H9 (cell line): ENCODE results near the gene RB1. TPM values are rescaled to one million over a fixed set of nuclear protein-coding genes. Genes with fewer than 3 reads are reported as not detected.

Source experiments
- DNase-seq: peaks from one replicate; pipeline ENCODE4 v3.0.0-alpha.2; 2017
- H2AFZ ChIP-seq: one replicate; pipeline ENCODE4 v1.6.1; 2013; ENCODE audit warnings: mild to moderate bottlenecking, low read length, control low read depth, moderate library complexity
- H2AK5ac ChIP-seq: 2 replicates; pipeline ENCODE4 v1.6.1; 2013; ENCODE audit warnings: low read length, control low read depth, mixed read lengths; ENCODE audit not compliant: insufficient read length
- H2BK120ac ChIP-seq: one replicate; pipeline ENCODE4 v1.6.1; 2013; ENCODE audit warnings: low read depth, mild to moderate bottlenecking, low read length, control low read depth, inconsistent platforms; ENCODE audit not compliant: poor library complexity, severe bottlenecking
- H2BK12ac ChIP-seq: 2 replicates; pipeline ENCODE4 v1.6.1; 2013; ENCODE audit warnings: low read length, control low read depth, mixed read lengths, low read depth; ENCODE audit not compliant: insufficient read length
- H2BK15ac ChIP-seq: 2 replicates; pipeline ENCODE4 v1.6.1; 2013; ENCODE audit warnings: low read depth, low read length, control low read depth
- H2BK20ac ChIP-seq: one replicate; pipeline ENCODE4 v1.6.1; 2013; ENCODE audit warnings: low read depth, mild to moderate bottlenecking, low read length, control low read depth, inconsistent platforms; ENCODE audit not compliant: poor library complexity, severe bottlenecking
- H2BK5ac ChIP-seq: 2 replicates; pipeline ENCODE4 v1.6.1; 2013; ENCODE audit warnings: low read length, control low read depth, mixed read lengths; ENCODE audit not compliant: insufficient read length
- H3K14ac ChIP-seq: 2 replicates; pipeline ENCODE4 v1.6.1; 2013; ENCODE audit warnings: low read length, control low read depth; ENCODE audit not compliant: insufficient read depth
- H3K18ac ChIP-seq: 2 replicates; pipeline ENCODE4 v1.6.1; 2013; ENCODE audit warnings: low read depth, mild to moderate bottlenecking, mixed read lengths, low read length, control low read depth; ENCODE audit not compliant: insufficient read length
- H3K23ac ChIP-seq: 2 replicates; pipeline ENCODE4 v1.6.1; 2013; ENCODE audit warnings: low read length, control low read depth, mixed read lengths, low read depth; ENCODE audit not compliant: insufficient read length
- H3K23me2 ChIP-seq: 2 replicates; pipeline ENCODE4 v1.6.1; 2013; ENCODE audit warnings: low read depth, mild to moderate bottlenecking, mixed read lengths, low read length, control low read depth; ENCODE audit not compliant: insufficient read length, poor library complexity, severe bottlenecking
- H3K27ac ChIP-seq: 2 replicates; pipeline ENCODE4 v1.5.1; 2013; ENCODE audit warnings: low read length, control low read depth, mixed read lengths, low read depth; ENCODE audit not compliant: insufficient read length
- H3K27me3 ChIP-seq: 2 replicates; pipeline ENCODE4 v1.6.1; 2013; ENCODE audit warnings: low read length, control low read depth, inconsistent platforms; ENCODE audit not compliant: insufficient read depth
- H3K4ac ChIP-seq: 2 replicates; pipeline ENCODE4 v1.6.1; 2013; ENCODE audit warnings: low read depth, mild to moderate bottlenecking, control low read depth, inconsistent platforms, low read length, moderate library complexity
- H3K4me1 ChIP-seq: 2 replicates; pipeline ENCODE4 v1.6.1; 2013; ENCODE audit warnings: low read length, control low read depth, inconsistent platforms; ENCODE audit not compliant: insufficient read depth
- H3K4me2 ChIP-seq: 2 replicates; pipeline ENCODE4 v1.6.1; 2013; ENCODE audit warnings: low read length, control low read depth, mixed read lengths; ENCODE audit not compliant: insufficient read length, insufficient read depth
- H3K56ac ChIP-seq: 2 replicates; pipeline ENCODE4 v1.6.1; 2013; ENCODE audit warnings: low read depth, mild to moderate bottlenecking, mixed read lengths, low read length, control low read depth; ENCODE audit not compliant: insufficient read length
- H3K79me1 ChIP-seq: 2 replicates; pipeline ENCODE4 v1.6.1; 2013; ENCODE audit warnings: low read depth, mild to moderate bottlenecking, moderate library complexity, low read length, control low read depth, inconsistent platforms; ENCODE audit not compliant: insufficient read depth, poor library complexity, severe bottlenecking
- H3K79me2 ChIP-seq: 2 replicates; pipeline ENCODE4 v1.6.1; 2013; ENCODE audit warnings: low read length, control low read depth, inconsistent platforms; ENCODE audit not compliant: insufficient read depth
- H3K9ac ChIP-seq: 2 replicates; pipeline ENCODE4 v1.6.1; 2013; ENCODE audit warnings: low read length, control low read depth, mixed read lengths; ENCODE audit not compliant: insufficient read length; ENCODE audit errors: extremely low read depth
- H3K9me3 ChIP-seq: one replicate; pipeline ENCODE4 v1.6.1; 2013; ENCODE audit warnings: low read depth, low read length, inconsistent platforms; ENCODE audit not compliant: control insufficient read depth
- H3T11ph ChIP-seq: one replicate; pipeline ENCODE4 v1.6.1; 2013; ENCODE audit warnings: mild to moderate bottlenecking, low read length, control low read depth, inconsistent platforms
- H4K20me1 ChIP-seq: one replicate; pipeline ENCODE4 v1.6.1; 2013; ENCODE audit not compliant: control insufficient read depth, insufficient read length, insufficient read depth
- H4K5ac ChIP-seq: 2 replicates; pipeline ENCODE4 v1.6.1; 2013; ENCODE audit warnings: low read depth, mild to moderate bottlenecking, mixed read lengths, low read length, control low read depth; ENCODE audit not compliant: insufficient read length
- H4K8ac ChIP-seq: replicated peaks from 2 replicates; pipeline ENCODE4 v1.6.1; 2013; ENCODE audit warnings: low read length, control low read depth, mixed read lengths, low read depth; ENCODE audit not compliant: insufficient read length
- H4K91ac ChIP-seq: 2 replicates; pipeline ENCODE4 v1.6.1; 2013; ENCODE audit warnings: low read depth, mild to moderate bottlenecking, moderate library complexity, mixed read lengths, low read length, control low read depth; ENCODE audit not compliant: insufficient read length
- H3K27ac Mint-ChIP-seq, 3 experiments: 2 replicates in 2 of 3; 3 replicates in 1 of 3; pipeline ENCODE4 v1.8.0; 2020 to 2021; ENCODE audit warnings: mixed read lengths in 3 of 3, mild to moderate bottlenecking in 1 of 3, moderate library complexity in 1 of 3
- H3K27me3 Mint-ChIP-seq: 2 replicates; pipeline ENCODE4 v1.8.0; 2021; ENCODE audit warnings: low read depth, mild to moderate bottlenecking, moderate library complexity, mixed read lengths
- H3K36me3 Mint-ChIP-seq, 3 experiments: 2 replicates in 2 of 3; 3 replicates in 1 of 3; pipeline ENCODE4 v1.8.0; 2020 to 2021; ENCODE audit warnings: low read depth in 3 of 3, mixed read lengths in 3 of 3; ENCODE audit not compliant: insufficient read depth in 1 of 3
- H3K4me1 Mint-ChIP-seq, 2 experiments: 2 replicates each; pipeline ENCODE4 v1.8.0; 2020; ENCODE audit warnings: mixed read lengths in 2 of 2
- H3K4me3 Mint-ChIP-seq, 2 experiments: 2 replicates in 1 of 2; 3 replicates in 1 of 2; pipeline ENCODE4 v1.8.0; 2020 to 2021; ENCODE audit warnings: mild to moderate bottlenecking in 2 of 2, mixed read lengths in 2 of 2, moderate library complexity in 1 of 2
- H3K9me3 Mint-ChIP-seq, 2 experiments: 2 replicates in 1 of 2; 3 replicates in 1 of 2; pipeline ENCODE4 v1.8.0; 2020; ENCODE audit warnings: mild to moderate bottlenecking in 2 of 2, mixed read lengths in 2 of 2, moderate library complexity in 1 of 2
- WGBS: extraction: QIAGEN DNeasy Blood & Tissue Kit; methylation state at CpG from one replicate; pipeline ENCODE4 v1.1.7; 2013; ENCODE audit warnings: missing lambda C conversion rate, low lambda C conversion rate, mixed read lengths; ENCODE audit not compliant: insufficient read length; ENCODE audit errors: extremely low coverage; 5-methylcytosine and 5-hydroxymethylcytosine counted together
- total RNA-seq: library from RNA; stranded (reverse); gene quantifications from 2 replicates; pipeline ENCODE4 v1.2.1, GENCODE V29; 2021
- TF ChIP-seq, protein P1 (sequence below): fragments of 200-600 bp; sonication (generic); conservative IDR thresholded peaks from 3 replicates; pipeline ENCODE4 v1.8.0; 2021; ENCODE audit warnings: antibody characterized with exemption, mild to moderate bottlenecking

The RB1 gene
- total RNA-seq, 1 experiment from 2014 or later = 20.5 TPM

DNA sequence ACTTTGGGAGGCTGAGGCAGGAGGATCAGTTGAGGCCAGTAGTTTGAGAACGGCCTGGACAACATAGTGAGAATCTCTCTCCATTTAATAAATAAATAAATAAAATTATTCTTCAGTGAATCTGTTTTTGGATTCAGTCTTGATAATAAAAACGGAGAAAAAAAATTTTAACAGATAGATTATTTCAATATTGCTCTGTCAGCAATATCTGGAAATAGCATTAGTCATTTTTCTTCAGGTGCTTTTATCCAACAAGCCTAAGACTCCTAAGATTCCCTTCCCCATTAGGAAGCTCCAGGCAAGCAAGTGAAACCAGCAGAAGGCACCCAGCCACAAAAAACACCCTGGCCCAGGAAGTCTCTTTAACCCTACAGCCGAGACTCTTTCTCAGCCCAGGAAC, 130.6 kb downstream of the RB1 start:
- no peak overlapping the region for H2BK20ac ChIP-seq
- no peaks in the 10 kb centered on the region for H3K79me2 ChIP-seq
- Mint-ChIP-seq H3K27me3 (no peaks in the 10 kb centered on the region), H3K9me3 (no peaks in the 10 kb centered on the region), H3K4me3 (no peak overlapping the region), H3K27ac (no peak overlapping the region; a peak in 1 of 7 replicates), H3K36me3 (no peaks in the 10 kb centered on the region), H3K4me1 (no peaks in the 10 kb centered on the region; a peak in 1 of 4 replicates)
- H2BK15ac ChIP-seq = no peak overlapping the region
- WGBS = no CpG with 5 or more reads among the region's 3 CpGs
- no peak overlapping the region for H3K27ac ChIP-seq
- no peak overlapping the region for H4K91ac ChIP-seq
- H2AK5ac ChIP-seq = no peak overlapping the region
- no peak overlapping the region for H2BK5ac ChIP-seq
- H3K79me1 ChIP-seq = no peaks in the 10 kb centered on the region
- no peak overlapping the region for H3T11ph ChIP-seq
- H3K4ac ChIP-seq = no peak overlapping the region
- H3K4me2 ChIP-seq = no peak overlapping the region
- TF ChIP-seq, protein P1, sequence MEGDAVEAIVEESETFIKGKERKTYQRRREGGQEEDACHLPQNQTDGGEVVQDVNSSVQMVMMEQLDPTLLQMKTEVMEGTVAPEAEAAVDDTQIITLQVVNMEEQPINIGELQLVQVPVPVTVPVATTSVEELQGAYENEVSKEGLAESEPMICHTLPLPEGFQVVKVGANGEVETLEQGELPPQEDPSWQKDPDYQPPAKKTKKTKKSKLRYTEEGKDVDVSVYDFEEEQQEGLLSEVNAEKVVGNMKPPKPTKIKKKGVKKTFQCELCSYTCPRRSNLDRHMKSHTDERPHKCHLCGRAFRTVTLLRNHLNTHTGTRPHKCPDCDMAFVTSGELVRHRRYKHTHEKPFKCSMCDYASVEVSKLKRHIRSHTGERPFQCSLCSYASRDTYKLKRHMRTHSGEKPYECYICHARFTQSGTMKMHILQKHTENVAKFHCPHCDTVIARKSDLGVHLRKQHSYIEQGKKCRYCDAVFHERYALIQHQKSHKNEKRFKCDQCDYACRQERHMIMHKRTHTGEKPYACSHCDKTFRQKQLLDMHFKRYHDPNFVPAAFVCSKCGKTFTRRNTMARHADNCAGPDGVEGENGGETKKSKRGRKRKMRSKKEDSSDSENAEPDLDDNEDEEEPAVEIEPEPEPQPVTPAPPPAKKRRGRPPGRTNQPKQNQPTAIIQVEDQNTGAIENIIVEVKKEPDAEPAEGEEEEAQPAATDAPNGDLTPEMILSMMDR = no peak
- no peak overlapping the region for H3K23ac ChIP-seq
- no peak overlapping the region for H3K56ac ChIP-seq
- H3K9me3 ChIP-seq = no peaks in the 10 kb centered on the region
- H2AFZ ChIP-seq = no peak overlapping the region
- H3K18ac ChIP-seq = no peak overlapping the region
- no peaks in the 10 kb centered on the region for H3K27me3 ChIP-seq
- H2BK120ac ChIP-seq = no peak overlapping the region
- H4K5ac ChIP-seq = no peak overlapping the region
- H4K20me1 ChIP-seq = no peaks in the 10 kb centered on the region
- no peak for DNase-seq
- no peaks in the 10 kb centered on the region for H3K4me1 ChIP-seq
- no peaks in the 10 kb centered on the region for H3K23me2 ChIP-seq
- no peak overlapping the region for H2BK12ac ChIP-seq
- H3K14ac ChIP-seq = no peak overlapping the region
- no peak overlapping the region for H3K9ac ChIP-seq
- no peak overlapping the region for H4K8ac ChIP-seq
